Measurements from ENCODE around the gene INF2.

The INF2 gene

GRCh38 chr14:104697317-104697703 is 7.9 kb downstream of the INF2 start:
- ChIA-PET POLR2A (interaction anchor here (1.9 kb wide), 1 partner anchor 55 kb away, joined by 10 read pairs; the partner anchor contains the start of gene SIVA1), CTCF (no interaction called here)
- TF ChIP-seq L3MBTL2 (conservative IDR thresholded peaks at IDR 0.05): no peak
- DNase-seq (ENCODE audit: extremely low spot score): no peak

GRCh38 chr14:104697892-104698583 is 8.6 kb downstream of the INF2 start:
- TF ChIP-seq SUZ12 (IDR thresholded peaks at IDR 0.05) (no peak), ELF4 (IDR thresholded peaks at IDR 0.05) (no peak), ARNT (IDR thresholded peaks at IDR 0.05) (no peak), ZNF384 (IDR thresholded peaks at IDR 0.05) (no peak), TARDBP (IDR thresholded peaks at IDR 0.05) (no peak), CTBP1 (IDR thresholded peaks at IDR 0.05; ENCODE audit: borderline replicate concordance) (no peak), LEF1 (IDR thresholded peaks at IDR 0.05; ENCODE audit: borderline replicate concordance) (no peak), L3MBTL2 (conservative IDR thresholded peaks at IDR 0.05) (no peak), PKNOX1 (IDR thresholded peaks at IDR 0.05) (no peak), BHLHE40 (IDR thresholded peaks at IDR 0.05; ENCODE audit: borderline replicate concordance) (no peak), FOXK2 (IDR thresholded peaks at IDR 0.05) (no peak), HDGF (IDR thresholded peaks at IDR 0.05; ENCODE audit: borderline replicate concordance) (no peak), SP1 (IDR thresholded peaks at IDR 0.05) (no peak), NFRKB (IDR thresholded peaks at IDR 0.05) (no peak), FOXM1 (IDR thresholded peaks at IDR 0.05; ENCODE audit: borderline replicate concordance) (no peak), FOXA1 (IDR thresholded peaks at IDR 0.05) (no peak)
- no peak for DNase-seq (ENCODE audit: extremely low spot score)
- ChIA-PET CTCF (no interaction called here), POLR2A (no interaction called here)

GRCh38 chr14:104698688-104699425 is 9.4 kb downstream of the INF2 start:
- DNase-seq (ENCODE audit: extremely low spot score): no peak
- ChIA-PET CTCF (no interaction called here), POLR2A (no interaction called here)
- TF ChIP-seq TARDBP (IDR thresholded peaks at IDR 0.05) (no peak), L3MBTL2 (conservative IDR thresholded peaks at IDR 0.05) (no peak), ARNT (IDR thresholded peaks at IDR 0.05) (no peak), FOXM1 (IDR thresholded peaks at IDR 0.05; ENCODE audit: borderline replicate concordance) (no peak), ELF4 (IDR thresholded peaks at IDR 0.05) (no peak), BHLHE40 (IDR thresholded peaks at IDR 0.05; ENCODE audit: borderline replicate concordance) (no peak), CTBP1 (IDR thresholded peaks at IDR 0.05; ENCODE audit: borderline replicate concordance) (no peak), ZNF384 (IDR thresholded peaks at IDR 0.05) (no peak), SP1 (IDR thresholded peaks at IDR 0.05) (no peak), PKNOX1 (IDR thresholded peaks at IDR 0.05) (no peak), NFRKB (IDR thresholded peaks at IDR 0.05) (no peak), FOXK2 (IDR thresholded peaks at IDR 0.05) (no peak), SUZ12 (IDR thresholded peaks at IDR 0.05) (no peak), FOXA1 (IDR thresholded peaks at IDR 0.05) (no peak), LEF1 (IDR thresholded peaks at IDR 0.05; ENCODE audit: borderline replicate concordance) (no peak), HDGF (IDR thresholded peaks at IDR 0.05; ENCODE audit: borderline replicate concordance) (no peak)

GRCh38 chr14:104699426-104699748 is 10.0 kb downstream of the INF2 start:
- DNase-seq (ENCODE audit: extremely low spot score): no peak
- POLR2A ChIA-PET: no interaction called here
- CTCF ChIA-PET: no interaction called here
- TF ChIP-seq CTBP1 (IDR thresholded peaks at IDR 0.05; ENCODE audit: borderline replicate concordance) (no peak), ZNF384 (IDR thresholded peaks at IDR 0.05) (no peak), L3MBTL2 (conservative IDR thresholded peaks at IDR 0.05) (no peak), SUZ12 (IDR thresholded peaks at IDR 0.05) (no peak), TARDBP (IDR thresholded peaks at IDR 0.05) (no peak), LEF1 (IDR thresholded peaks at IDR 0.05; ENCODE audit: borderline replicate concordance) (no peak), NFRKB (IDR thresholded peaks at IDR 0.05) (no peak), FOXA1 (IDR thresholded peaks at IDR 0.05) (no peak), PKNOX1 (IDR thresholded peaks at IDR 0.05) (no peak), BHLHE40 (IDR thresholded peaks at IDR 0.05; ENCODE audit: borderline replicate concordance) (no peak), FOXK2 (IDR thresholded peaks at IDR 0.05) (no peak), ELF4 (IDR thresholded peaks at IDR 0.05) (no peak), FOXM1 (IDR thresholded peaks at IDR 0.05; ENCODE audit: borderline replicate concordance) (no peak), HDGF (IDR thresholded peaks at IDR 0.05; ENCODE audit: borderline replicate concordance) (no peak), ARNT (IDR thresholded peaks at IDR 0.05) (no peak), SP1 (IDR thresholded peaks at IDR 0.05) (no peak)

- no peak for DNase-seq (ENCODE audit: extremely low spot score)
- no peak for TF ChIP-seq ZNF384 (IDR thresholded peaks at IDR 0.05)
- TF ChIP-seq SP1 (IDR thresholded peaks at IDR 0.05): no peak
- POLR2A ChIA-PET: interaction anchor here (0.8 kb wide), 1 partner anchor 169 kb away, joined by 3 read pairs; no protein-coding TSS in a partner anchor
- CTCF ChIA-PET: no interaction called here
These were observed 10.8 kb downstream of the INF2 start for GRCh38 chr14:104700225-104700651.

GRCh38 chr14:104700747-104701217 is 11.4 kb downstream of the INF2 start:
- TF ChIP-seq SUZ12 (IDR thresholded peaks at IDR 0.05) (no peak), FOXK2 (IDR thresholded peaks at IDR 0.05) (no peak), BHLHE40 (IDR thresholded peaks at IDR 0.05; ENCODE audit: borderline replicate concordance) (no peak), NFRKB (IDR thresholded peaks at IDR 0.05) (no peak), SP1 (IDR thresholded peaks at IDR 0.05) (no peak), ARNT (IDR thresholded peaks at IDR 0.05) (no peak), ZNF384 (IDR thresholded peaks at IDR 0.05) (no peak), CTBP1 (IDR thresholded peaks at IDR 0.05; ENCODE audit: borderline replicate concordance) (no peak), L3MBTL2 (conservative IDR thresholded peaks at IDR 0.05) (no peak), HDGF (IDR thresholded peaks at IDR 0.05; ENCODE audit: borderline replicate concordance) (no peak), FOXM1 (IDR thresholded peaks at IDR 0.05; ENCODE audit: borderline replicate concordance) (no peak), FOXA1 (IDR thresholded peaks at IDR 0.05) (no peak), LEF1 (IDR thresholded peaks at IDR 0.05; ENCODE audit: borderline replicate concordance) (no peak), PKNOX1 (IDR thresholded peaks at IDR 0.05) (no peak), TARDBP (IDR thresholded peaks at IDR 0.05) (no peak), ELF4 (IDR thresholded peaks at IDR 0.05) (no peak)
- POLR2A ChIA-PET: interaction anchor here (1.4 kb wide), 1 partner anchor 23 kb away, joined by 3 read pairs; no protein-coding TSS in a partner anchor
- no peak for DNase-seq (ENCODE audit: extremely low spot score)
- CTCF ChIA-PET: no interaction called here

Data from HEK293T (cell line).